PC-3 (cell line): ENCODE data around the gene SF3A2.

Source experiments
- EZH2phosphoT487 ChIP-seq: fragments of 300-600 bp; sonication (generic); IDR thresholded peaks from 2 replicates; pipeline ENCODE4 v1.6.1; 2018; ENCODE audit warnings: mild to moderate bottlenecking, antibody characterized with exemption, low read length, borderline replicate concordance
- TF ChIP-seq, protein P1 (sequence below): fragments of 300-600 bp; sonication (generic); conservative IDR thresholded peaks from 2 replicates; pipeline ENCODE4 v1.5.1; 2017; ENCODE audit warnings: antibody characterized with exemption, low read depth, mild to moderate bottlenecking, low read length

- TF ChIP-seq, protein P1, sequence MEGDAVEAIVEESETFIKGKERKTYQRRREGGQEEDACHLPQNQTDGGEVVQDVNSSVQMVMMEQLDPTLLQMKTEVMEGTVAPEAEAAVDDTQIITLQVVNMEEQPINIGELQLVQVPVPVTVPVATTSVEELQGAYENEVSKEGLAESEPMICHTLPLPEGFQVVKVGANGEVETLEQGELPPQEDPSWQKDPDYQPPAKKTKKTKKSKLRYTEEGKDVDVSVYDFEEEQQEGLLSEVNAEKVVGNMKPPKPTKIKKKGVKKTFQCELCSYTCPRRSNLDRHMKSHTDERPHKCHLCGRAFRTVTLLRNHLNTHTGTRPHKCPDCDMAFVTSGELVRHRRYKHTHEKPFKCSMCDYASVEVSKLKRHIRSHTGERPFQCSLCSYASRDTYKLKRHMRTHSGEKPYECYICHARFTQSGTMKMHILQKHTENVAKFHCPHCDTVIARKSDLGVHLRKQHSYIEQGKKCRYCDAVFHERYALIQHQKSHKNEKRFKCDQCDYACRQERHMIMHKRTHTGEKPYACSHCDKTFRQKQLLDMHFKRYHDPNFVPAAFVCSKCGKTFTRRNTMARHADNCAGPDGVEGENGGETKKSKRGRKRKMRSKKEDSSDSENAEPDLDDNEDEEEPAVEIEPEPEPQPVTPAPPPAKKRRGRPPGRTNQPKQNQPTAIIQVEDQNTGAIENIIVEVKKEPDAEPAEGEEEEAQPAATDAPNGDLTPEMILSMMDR, result no peak
- no peak for TF ChIP-seq EZH2phosphoT487
Observed at GRCh38 chr19:2221250-2221831, 15.3 kb upstream of the SF3A2 start.
